ENCODE measurements around the gene TRIM38. TPM values are rescaled to one million over a fixed set of nuclear protein-coding genes. Genes with fewer than 3 reads are reported as not detected.

Gene TRIM38
- total RNA-seq, 1 donor from 2014 or later = 15.8 TPM

GRCh38 chr6:25934735-25935313, 27.8 kb upstream of the TRIM38 start:
- H3K4me1 Mint-ChIP-seq = peaks cover 5% of the 10 kb centered on the region
- H3K36me3 Mint-ChIP-seq = no peaks in the 10 kb centered on the region
- no peak overlapping the region for H3K27ac Mint-ChIP-seq
- no peak overlapping the region for H3K4me3 Mint-ChIP-seq
- DNase-seq (ENCODE audit: low spot score in 2 of 2, unreplicated experiment in 2 of 2) = no peak
- peaks cover 26% of the 10 kb centered on the region for H3K27me3 Mint-ChIP-seq (ENCODE audit: low read depth)
- H3K9me3 Mint-ChIP-seq = peaks cover 4% of the 10 kb centered on the region
- TF ChIP-seq, protein P1, sequence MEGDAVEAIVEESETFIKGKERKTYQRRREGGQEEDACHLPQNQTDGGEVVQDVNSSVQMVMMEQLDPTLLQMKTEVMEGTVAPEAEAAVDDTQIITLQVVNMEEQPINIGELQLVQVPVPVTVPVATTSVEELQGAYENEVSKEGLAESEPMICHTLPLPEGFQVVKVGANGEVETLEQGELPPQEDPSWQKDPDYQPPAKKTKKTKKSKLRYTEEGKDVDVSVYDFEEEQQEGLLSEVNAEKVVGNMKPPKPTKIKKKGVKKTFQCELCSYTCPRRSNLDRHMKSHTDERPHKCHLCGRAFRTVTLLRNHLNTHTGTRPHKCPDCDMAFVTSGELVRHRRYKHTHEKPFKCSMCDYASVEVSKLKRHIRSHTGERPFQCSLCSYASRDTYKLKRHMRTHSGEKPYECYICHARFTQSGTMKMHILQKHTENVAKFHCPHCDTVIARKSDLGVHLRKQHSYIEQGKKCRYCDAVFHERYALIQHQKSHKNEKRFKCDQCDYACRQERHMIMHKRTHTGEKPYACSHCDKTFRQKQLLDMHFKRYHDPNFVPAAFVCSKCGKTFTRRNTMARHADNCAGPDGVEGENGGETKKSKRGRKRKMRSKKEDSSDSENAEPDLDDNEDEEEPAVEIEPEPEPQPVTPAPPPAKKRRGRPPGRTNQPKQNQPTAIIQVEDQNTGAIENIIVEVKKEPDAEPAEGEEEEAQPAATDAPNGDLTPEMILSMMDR (IDR thresholded peaks at IDR 0.05; ENCODE audit: unreplicated experiment) = no peak

DNA sequence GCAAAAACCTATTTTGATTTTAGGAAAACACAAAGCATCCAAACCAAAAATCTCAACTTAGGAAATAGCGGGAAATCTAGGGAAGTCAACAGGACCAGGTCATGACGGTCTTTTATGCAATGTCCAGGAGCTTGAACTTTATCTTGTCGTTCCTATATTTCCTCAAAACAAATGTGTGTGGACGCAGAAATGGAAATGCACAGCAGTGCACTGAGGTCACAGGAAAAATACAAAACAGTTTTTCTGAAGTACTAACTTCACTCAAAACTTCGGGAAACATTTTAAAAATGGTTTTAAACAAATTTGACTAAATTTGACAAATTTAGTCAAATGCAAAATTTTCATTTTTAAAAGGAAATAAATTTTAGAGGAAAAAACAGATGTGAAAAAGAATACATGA, 26.6 kb upstream of the TRIM38 start:
- H3K4me1 Mint-ChIP-seq = peaks cover 5% of the 10 kb centered on the region
- peaks cover 15% of the 10 kb centered on the region for H3K27me3 Mint-ChIP-seq (ENCODE audit: low read depth)
- TF ChIP-seq, protein P1 (IDR thresholded peaks at IDR 0.05; ENCODE audit: unreplicated experiment) = no peak
- no peaks in the 10 kb centered on the region for H3K36me3 Mint-ChIP-seq
- no peak overlapping the region for H3K4me3 Mint-ChIP-seq
- no peak overlapping the region for H3K27ac Mint-ChIP-seq
- peaks cover 4% of the 10 kb centered on the region for H3K9me3 Mint-ChIP-seq
- no peak for DNase-seq (ENCODE audit: low spot score in 2 of 2, unreplicated experiment in 2 of 2)

GRCh38 chr6:25939593-25939992, 23.0 kb upstream of the TRIM38 start:
- Mint-ChIP-seq H3K9me3 (peaks cover 4% of the 10 kb centered on the region), H3K27me3 (ENCODE audit: low read depth) (peaks cover 8% of the 10 kb centered on the region), H3K36me3 (no peaks in the 10 kb centered on the region), H3K27ac (no peak overlapping the region), H3K4me3 (no peak overlapping the region), H3K4me1 (peaks cover 5% of the 10 kb centered on the region)
- TF ChIP-seq, protein P1 (IDR thresholded peaks at IDR 0.05; ENCODE audit: unreplicated experiment) = no peak
- no peak for DNase-seq (ENCODE audit: low spot score in 2 of 2, unreplicated experiment in 2 of 2)

DNA sequence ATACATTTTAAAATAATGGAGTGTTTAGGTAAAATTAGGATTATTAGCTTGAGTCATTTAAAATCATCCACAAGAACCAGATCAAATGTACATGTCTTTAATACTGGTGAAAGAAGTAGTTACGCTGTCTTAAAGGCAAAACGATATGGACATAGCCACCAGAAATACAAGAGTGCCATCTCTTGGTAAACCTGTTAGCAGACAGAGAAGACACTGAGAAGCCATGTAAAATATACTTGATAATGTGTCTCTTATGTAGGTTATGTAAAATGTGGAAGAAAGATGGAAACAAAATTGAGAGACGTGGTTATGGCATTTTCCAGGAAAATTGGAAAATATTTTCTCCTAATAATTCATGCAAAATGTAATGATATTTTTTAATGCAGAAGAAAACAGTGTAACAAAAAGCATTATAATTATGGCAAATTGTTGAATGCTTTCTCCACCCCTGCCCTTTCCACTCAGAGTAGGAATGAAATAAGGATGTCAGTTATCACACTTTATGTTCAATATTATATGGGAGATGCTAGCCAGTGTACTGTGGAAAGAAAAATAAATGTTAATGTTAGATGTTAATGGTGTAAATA, 19.9 kb upstream of the TRIM38 start:
- Mint-ChIP-seq H3K27ac (no peak overlapping the region), H3K27me3 (ENCODE audit: low read depth) (peaks cover 2% of the 10 kb centered on the region), H3K9me3 (peaks cover 12% of the 10 kb centered on the region), H3K36me3 (no peaks in the 10 kb centered on the region), H3K4me3 (no peak overlapping the region), H3K4me1 (peaks cover 5% of the 10 kb centered on the region)
- no peak for DNase-seq (ENCODE audit: low spot score in 2 of 2, unreplicated experiment in 2 of 2)
- TF ChIP-seq, protein P1 (IDR thresholded peaks at IDR 0.05; ENCODE audit: unreplicated experiment) = no peak

DNA sequence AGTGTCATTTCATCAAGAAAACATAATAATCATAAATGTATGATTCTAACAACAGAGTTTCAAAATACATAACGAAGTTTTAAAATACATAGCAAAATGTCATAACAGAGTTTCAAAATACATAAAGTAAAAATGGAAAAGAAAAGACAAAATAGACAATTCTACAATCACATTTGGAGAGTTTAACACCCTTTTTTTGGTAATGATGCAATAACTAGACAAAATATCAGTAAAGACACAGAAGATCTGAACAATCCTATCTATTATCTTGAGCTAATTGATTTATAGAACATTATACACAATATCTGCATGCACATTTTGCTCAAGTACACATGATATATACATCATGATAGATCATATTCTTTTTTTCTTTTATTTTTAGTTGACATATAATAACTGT, 18.7 kb upstream of the TRIM38 start:
- H3K9me3 Mint-ChIP-seq = peaks cover 14% of the 10 kb centered on the region
- no peaks in the 10 kb centered on the region for H3K36me3 Mint-ChIP-seq
- H3K27me3 Mint-ChIP-seq (ENCODE audit: low read depth) = peaks cover 2% of the 10 kb centered on the region
- no peaks in the 10 kb centered on the region for H3K4me1 Mint-ChIP-seq
- no peak for DNase-seq (ENCODE audit: low spot score in 2 of 2, unreplicated experiment in 2 of 2)
- H3K27ac Mint-ChIP-seq = no peak overlapping the region
- TF ChIP-seq, protein P1 (IDR thresholded peaks at IDR 0.05; ENCODE audit: unreplicated experiment) = no peak
- H3K4me3 Mint-ChIP-seq = no peak overlapping the region
